H9 (cell line): ENCODE measurements around the gene CLPTM1L. TPM values are rescaled to one million over a fixed set of nuclear protein-coding genes. Genes with fewer than 3 reads are reported as not detected.

ENCODE experiments used
- DNase-seq: peaks from one replicate; pipeline ENCODE4 v3.0.0-alpha.2; 2017
- H2AFZ ChIP-seq: one replicate; pipeline ENCODE4 v1.6.1; 2013; ENCODE audit warnings: mild to moderate bottlenecking, low read length, control low read depth, moderate library complexity
- H2AK5ac ChIP-seq: 2 replicates; pipeline ENCODE4 v1.6.1; 2013; ENCODE audit warnings: low read length, control low read depth, mixed read lengths; ENCODE audit not compliant: insufficient read length
- H2BK120ac ChIP-seq: one replicate; pipeline ENCODE4 v1.6.1; 2013; ENCODE audit warnings: low read depth, mild to moderate bottlenecking, low read length, control low read depth, inconsistent platforms; ENCODE audit not compliant: poor library complexity, severe bottlenecking
- H2BK12ac ChIP-seq: 2 replicates; pipeline ENCODE4 v1.6.1; 2013; ENCODE audit warnings: low read length, control low read depth, mixed read lengths, low read depth; ENCODE audit not compliant: insufficient read length
- H2BK15ac ChIP-seq: 2 replicates; pipeline ENCODE4 v1.6.1; 2013; ENCODE audit warnings: low read depth, low read length, control low read depth
- H2BK20ac ChIP-seq: one replicate; pipeline ENCODE4 v1.6.1; 2013; ENCODE audit warnings: low read depth, mild to moderate bottlenecking, low read length, control low read depth, inconsistent platforms; ENCODE audit not compliant: poor library complexity, severe bottlenecking
- H2BK5ac ChIP-seq: 2 replicates; pipeline ENCODE4 v1.6.1; 2013; ENCODE audit warnings: low read length, control low read depth, mixed read lengths; ENCODE audit not compliant: insufficient read length
- H3K14ac ChIP-seq: 2 replicates; pipeline ENCODE4 v1.6.1; 2013; ENCODE audit warnings: low read length, control low read depth; ENCODE audit not compliant: insufficient read depth
- H3K18ac ChIP-seq: 2 replicates; pipeline ENCODE4 v1.6.1; 2013; ENCODE audit warnings: low read depth, mild to moderate bottlenecking, mixed read lengths, low read length, control low read depth; ENCODE audit not compliant: insufficient read length
- H3K23ac ChIP-seq: 2 replicates; pipeline ENCODE4 v1.6.1; 2013; ENCODE audit warnings: low read length, control low read depth, mixed read lengths, low read depth; ENCODE audit not compliant: insufficient read length
- H3K23me2 ChIP-seq: 2 replicates; pipeline ENCODE4 v1.6.1; 2013; ENCODE audit warnings: low read depth, mild to moderate bottlenecking, mixed read lengths, low read length, control low read depth; ENCODE audit not compliant: insufficient read length, poor library complexity, severe bottlenecking
- H3K27ac ChIP-seq: 2 replicates; pipeline ENCODE4 v1.5.1; 2013; ENCODE audit warnings: low read length, control low read depth, mixed read lengths, low read depth; ENCODE audit not compliant: insufficient read length
- H3K27me3 ChIP-seq: 2 replicates; pipeline ENCODE4 v1.6.1; 2013; ENCODE audit warnings: low read length, control low read depth, inconsistent platforms; ENCODE audit not compliant: insufficient read depth
- H3K4ac ChIP-seq: 2 replicates; pipeline ENCODE4 v1.6.1; 2013; ENCODE audit warnings: low read depth, mild to moderate bottlenecking, control low read depth, inconsistent platforms, low read length, moderate library complexity
- H3K4me1 ChIP-seq: 2 replicates; pipeline ENCODE4 v1.6.1; 2013; ENCODE audit warnings: low read length, control low read depth, inconsistent platforms; ENCODE audit not compliant: insufficient read depth
- H3K4me2 ChIP-seq: 2 replicates; pipeline ENCODE4 v1.6.1; 2013; ENCODE audit warnings: low read length, control low read depth, mixed read lengths; ENCODE audit not compliant: insufficient read length, insufficient read depth
- H3K56ac ChIP-seq: 2 replicates; pipeline ENCODE4 v1.6.1; 2013; ENCODE audit warnings: low read depth, mild to moderate bottlenecking, mixed read lengths, low read length, control low read depth; ENCODE audit not compliant: insufficient read length
- H3K79me1 ChIP-seq: 2 replicates; pipeline ENCODE4 v1.6.1; 2013; ENCODE audit warnings: low read depth, mild to moderate bottlenecking, moderate library complexity, low read length, control low read depth, inconsistent platforms; ENCODE audit not compliant: insufficient read depth, poor library complexity, severe bottlenecking
- H3K79me2 ChIP-seq: 2 replicates; pipeline ENCODE4 v1.6.1; 2013; ENCODE audit warnings: low read length, control low read depth, inconsistent platforms; ENCODE audit not compliant: insufficient read depth
- H3K9ac ChIP-seq: 2 replicates; pipeline ENCODE4 v1.6.1; 2013; ENCODE audit warnings: low read length, control low read depth, mixed read lengths; ENCODE audit not compliant: insufficient read length; ENCODE audit errors: extremely low read depth
- H3K9me3 ChIP-seq: one replicate; pipeline ENCODE4 v1.6.1; 2013; ENCODE audit warnings: low read depth, low read length, inconsistent platforms; ENCODE audit not compliant: control insufficient read depth
- H3T11ph ChIP-seq: one replicate; pipeline ENCODE4 v1.6.1; 2013; ENCODE audit warnings: mild to moderate bottlenecking, low read length, control low read depth, inconsistent platforms
- H4K20me1 ChIP-seq: one replicate; pipeline ENCODE4 v1.6.1; 2013; ENCODE audit not compliant: control insufficient read depth, insufficient read length, insufficient read depth
- H4K5ac ChIP-seq: 2 replicates; pipeline ENCODE4 v1.6.1; 2013; ENCODE audit warnings: low read depth, mild to moderate bottlenecking, mixed read lengths, low read length, control low read depth; ENCODE audit not compliant: insufficient read length
- H4K8ac ChIP-seq: replicated peaks from 2 replicates; pipeline ENCODE4 v1.6.1; 2013; ENCODE audit warnings: low read length, control low read depth, mixed read lengths, low read depth; ENCODE audit not compliant: insufficient read length
- H4K91ac ChIP-seq: 2 replicates; pipeline ENCODE4 v1.6.1; 2013; ENCODE audit warnings: low read depth, mild to moderate bottlenecking, moderate library complexity, mixed read lengths, low read length, control low read depth; ENCODE audit not compliant: insufficient read length
- H3K27ac Mint-ChIP-seq, 3 experiments: 2 replicates in 2 of 3; 3 replicates in 1 of 3; pipeline ENCODE4 v1.8.0; 2020 to 2021; ENCODE audit warnings: mixed read lengths in 3 of 3, mild to moderate bottlenecking in 1 of 3, moderate library complexity in 1 of 3
- H3K27me3 Mint-ChIP-seq: 2 replicates; pipeline ENCODE4 v1.8.0; 2021; ENCODE audit warnings: low read depth, mild to moderate bottlenecking, moderate library complexity, mixed read lengths
- H3K36me3 Mint-ChIP-seq, 3 experiments: 2 replicates in 2 of 3; 3 replicates in 1 of 3; pipeline ENCODE4 v1.8.0; 2020 to 2021; ENCODE audit warnings: low read depth in 3 of 3, mixed read lengths in 3 of 3; ENCODE audit not compliant: insufficient read depth in 1 of 3
- H3K4me1 Mint-ChIP-seq, 2 experiments: 2 replicates each; pipeline ENCODE4 v1.8.0; 2020; ENCODE audit warnings: mixed read lengths in 2 of 2
- H3K4me3 Mint-ChIP-seq, 2 experiments: 2 replicates in 1 of 2; 3 replicates in 1 of 2; pipeline ENCODE4 v1.8.0; 2020 to 2021; ENCODE audit warnings: mild to moderate bottlenecking in 2 of 2, mixed read lengths in 2 of 2, moderate library complexity in 1 of 2
- H3K9me3 Mint-ChIP-seq, 2 experiments: 2 replicates in 1 of 2; 3 replicates in 1 of 2; pipeline ENCODE4 v1.8.0; 2020; ENCODE audit warnings: mild to moderate bottlenecking in 2 of 2, mixed read lengths in 2 of 2, moderate library complexity in 1 of 2
- WGBS: extraction: QIAGEN DNeasy Blood & Tissue Kit; methylation state at CpG from one replicate; pipeline ENCODE4 v1.1.7; 2013; ENCODE audit warnings: missing lambda C conversion rate, low lambda C conversion rate, mixed read lengths; ENCODE audit not compliant: insufficient read length; ENCODE audit errors: extremely low coverage; 5-methylcytosine and 5-hydroxymethylcytosine counted together
- total RNA-seq: library from RNA; stranded (reverse); gene quantifications from 2 replicates; pipeline ENCODE4 v1.2.1, GENCODE V29; 2021
- TF ChIP-seq, protein P1 (sequence below): fragments of 200-600 bp; sonication (generic); conservative IDR thresholded peaks from 3 replicates; pipeline ENCODE4 v1.8.0; 2021; ENCODE audit warnings: antibody characterized with exemption, mild to moderate bottlenecking

CLPTM1L gene
- total RNA-seq, 1 experiment from 2014 or later, result 108 TPM

DNA sequence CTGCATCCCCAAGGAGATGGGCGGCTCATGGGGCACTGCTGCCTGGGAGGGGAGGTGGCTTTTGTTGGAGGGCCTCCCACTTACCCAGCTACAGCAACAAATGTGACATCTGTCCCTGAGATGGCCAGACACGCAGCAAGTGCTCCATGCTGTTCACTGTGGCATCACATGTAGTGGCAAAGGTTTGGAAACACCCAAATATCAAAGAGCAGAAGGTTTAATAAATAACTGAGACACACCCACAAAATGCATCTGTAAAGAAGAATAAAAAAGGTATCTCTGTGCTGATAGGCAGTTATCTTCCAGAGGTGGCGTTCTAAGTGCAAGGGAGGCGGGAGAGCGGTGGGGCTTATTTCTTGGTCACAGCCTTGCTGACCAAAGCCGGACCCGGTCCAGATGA, 23.3 kb upstream of the CLPTM1L start:
- no peak overlapping the region for H3K4ac ChIP-seq
- Mint-ChIP-seq H3K4me3 (no peak overlapping the region), H3K36me3 (no peaks in the 10 kb centered on the region), H3K4me1 (peaks cover 7 to 10% of the 10 kb centered on the region in 2 experiments), H3K27ac (no peak overlapping the region), H3K27me3 (peaks cover 42% of the 10 kb centered on the region), H3K9me3 (no peaks in the 10 kb centered on the region; a peak in 1 of 5 replicates)
- no peak overlapping the region for H2BK15ac ChIP-seq
- no peaks in the 10 kb centered on the region for H3K79me1 ChIP-seq
- no peak overlapping the region for H4K8ac ChIP-seq
- H4K20me1 ChIP-seq, result no peaks in the 10 kb centered on the region
- H3K23me2 ChIP-seq, result no peaks in the 10 kb centered on the region
- H3K4me1 ChIP-seq, result no peaks in the 10 kb centered on the region
- H3K23ac ChIP-seq, result no peak overlapping the region
- no peaks in the 10 kb centered on the region for H3K9me3 ChIP-seq
- no peak overlapping the region for H3K18ac ChIP-seq
- H3K79me2 ChIP-seq, result no peaks in the 10 kb centered on the region
- H2AK5ac ChIP-seq, result no peak overlapping the region
- H4K91ac ChIP-seq, result no peak overlapping the region
- WGBS, result no CpG with 5 or more reads among the region's 7 CpGs
- no peak overlapping the region for H2BK5ac ChIP-seq
- no peak overlapping the region for H2AFZ ChIP-seq
- no peak overlapping the region for H2BK12ac ChIP-seq
- H3K14ac ChIP-seq, result no peak overlapping the region
- H3K4me2 ChIP-seq, result no peak overlapping the region
- H3K27me3 ChIP-seq, result no peaks in the 10 kb centered on the region
- no peak overlapping the region for H3K9ac ChIP-seq
- no peak overlapping the region for H2BK120ac ChIP-seq
- DNase-seq, result no peak
- no peak overlapping the region for H3K56ac ChIP-seq
- H3K27ac ChIP-seq, result no peak overlapping the region
- H4K5ac ChIP-seq, result no peak overlapping the region
- no peak overlapping the region for H3T11ph ChIP-seq
- H2BK20ac ChIP-seq, result no peak overlapping the region
- TF ChIP-seq, protein P1, sequence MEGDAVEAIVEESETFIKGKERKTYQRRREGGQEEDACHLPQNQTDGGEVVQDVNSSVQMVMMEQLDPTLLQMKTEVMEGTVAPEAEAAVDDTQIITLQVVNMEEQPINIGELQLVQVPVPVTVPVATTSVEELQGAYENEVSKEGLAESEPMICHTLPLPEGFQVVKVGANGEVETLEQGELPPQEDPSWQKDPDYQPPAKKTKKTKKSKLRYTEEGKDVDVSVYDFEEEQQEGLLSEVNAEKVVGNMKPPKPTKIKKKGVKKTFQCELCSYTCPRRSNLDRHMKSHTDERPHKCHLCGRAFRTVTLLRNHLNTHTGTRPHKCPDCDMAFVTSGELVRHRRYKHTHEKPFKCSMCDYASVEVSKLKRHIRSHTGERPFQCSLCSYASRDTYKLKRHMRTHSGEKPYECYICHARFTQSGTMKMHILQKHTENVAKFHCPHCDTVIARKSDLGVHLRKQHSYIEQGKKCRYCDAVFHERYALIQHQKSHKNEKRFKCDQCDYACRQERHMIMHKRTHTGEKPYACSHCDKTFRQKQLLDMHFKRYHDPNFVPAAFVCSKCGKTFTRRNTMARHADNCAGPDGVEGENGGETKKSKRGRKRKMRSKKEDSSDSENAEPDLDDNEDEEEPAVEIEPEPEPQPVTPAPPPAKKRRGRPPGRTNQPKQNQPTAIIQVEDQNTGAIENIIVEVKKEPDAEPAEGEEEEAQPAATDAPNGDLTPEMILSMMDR, result no peak
